RPMI7951 (cell line): ENCODE data around the gene EPHA3. TPM values are rescaled to one million over a fixed set of nuclear protein-coding genes. Genes with fewer than 3 reads are reported as not detected.

Source experiments
- DNase-seq: peaks from one replicate; pipeline ENCODE4 v3.0.0-alpha.2; 2012; ENCODE audit warnings: low read depth
- total RNA-seq: library from RNA; depleted of rRNA; stranded (reverse); fragments of >200 nt; shearing (Covaris generic); gene quantifications from 2 replicates; pipeline ENCODE4 v1.2.3, GENCODE V29; 2014

EPHA3 gene
- total RNA-seq, 1 experiment from 2014 or later = 0.24 TPM

- DNase-seq = no peak
Observed at GRCh38 chr3:89227634-89228033, 120.2 kb downstream of the EPHA3 start.

- no peak for DNase-seq
Observed at GRCh38 chr3:89232155-89232554, 124.7 kb downstream of the EPHA3 start.

- no peak for DNase-seq
Observed at GRCh38 chr3:89234620-89235019, 127.2 kb downstream of the EPHA3 start.

DNA sequence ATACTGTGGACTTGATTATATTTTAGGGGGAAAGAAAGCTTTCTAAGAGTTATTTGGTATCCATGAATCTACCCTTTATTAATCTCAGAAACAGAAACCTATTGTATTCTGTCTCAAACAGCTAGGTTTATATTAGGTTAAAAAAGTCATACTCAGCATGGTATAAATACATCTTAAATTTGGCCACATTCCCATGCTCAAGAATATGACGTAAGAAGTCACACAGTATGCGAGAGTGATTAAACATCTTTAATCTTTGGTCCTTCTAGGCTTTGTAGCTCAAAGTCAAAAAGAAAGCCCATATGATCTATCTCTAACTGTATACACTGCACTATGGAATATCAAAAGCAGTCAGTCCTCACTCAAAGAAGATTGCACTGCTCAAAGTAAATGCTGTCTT, 131.4 kb downstream of the EPHA3 start:
- DNase-seq = no peak

- no peak for DNase-seq
Observed at GRCh38 chr3:89239774-89240173, 132.4 kb downstream of the EPHA3 start.

DNA sequence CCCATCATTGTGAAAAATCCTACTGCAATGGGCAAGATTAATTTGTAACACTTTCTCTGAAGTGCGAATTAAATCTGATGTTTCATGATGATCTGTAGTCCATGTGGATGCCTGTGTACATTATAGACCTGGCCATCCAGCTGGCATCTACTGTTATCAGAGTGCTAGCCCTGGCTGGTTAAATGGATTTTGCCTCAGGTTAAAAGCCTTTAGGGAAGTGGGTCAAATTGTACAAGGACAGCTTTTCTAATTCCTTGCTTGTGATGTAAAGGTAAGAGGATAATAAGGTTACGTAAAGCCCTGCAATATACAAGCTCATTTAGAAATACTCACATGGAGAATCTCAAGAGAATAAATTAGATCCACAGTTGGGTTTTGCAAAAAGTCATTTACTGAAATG, 138.2 kb downstream of the EPHA3 start:
- no peak for DNase-seq

DNA sequence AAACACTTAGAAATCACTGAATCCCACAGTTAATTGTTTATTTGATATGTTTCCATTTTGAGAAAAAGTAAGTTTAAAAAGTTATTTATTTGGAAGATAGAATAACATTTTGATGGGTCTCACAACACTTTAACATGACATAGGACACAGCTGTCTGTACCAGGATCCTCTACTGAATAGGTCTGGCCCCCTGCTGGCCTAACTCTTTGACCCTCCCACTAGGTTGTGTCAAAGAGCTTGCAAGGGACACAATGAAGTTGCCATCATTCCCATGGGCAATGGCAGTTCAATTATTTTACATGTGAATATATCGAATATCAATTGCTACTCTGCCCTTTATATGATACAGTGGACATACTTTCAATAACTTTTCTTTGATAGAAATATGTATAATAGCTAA, 138.9 kb downstream of the EPHA3 start:
- no peak for DNase-seq

- no peak for DNase-seq
Observed at GRCh38 chr3:89250742-89251141, 143.3 kb downstream of the EPHA3 start.

GRCh38 chr3:89252016-89252415, 144.6 kb downstream of the EPHA3 start:
- no peak for DNase-seq

DNA sequence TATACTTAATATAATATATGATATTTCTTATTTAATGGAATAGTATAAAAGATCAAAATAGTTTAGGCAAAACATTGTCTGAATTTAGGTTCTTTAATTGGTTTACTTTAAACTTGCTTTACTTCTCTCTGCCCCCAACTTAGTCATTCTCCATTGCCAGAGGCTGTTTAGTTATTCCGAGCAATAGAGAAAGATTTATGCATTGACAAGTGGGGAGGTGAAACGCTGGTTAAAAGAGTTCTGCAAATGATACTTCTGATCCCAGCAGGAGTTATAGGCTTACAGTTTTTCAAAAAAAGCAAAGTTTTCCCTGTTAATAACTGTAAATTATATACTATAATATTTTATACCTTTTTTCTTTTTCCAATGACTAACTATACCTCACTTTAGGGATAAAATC, 145.4 kb downstream of the EPHA3 start:
- no peak for DNase-seq

DNA sequence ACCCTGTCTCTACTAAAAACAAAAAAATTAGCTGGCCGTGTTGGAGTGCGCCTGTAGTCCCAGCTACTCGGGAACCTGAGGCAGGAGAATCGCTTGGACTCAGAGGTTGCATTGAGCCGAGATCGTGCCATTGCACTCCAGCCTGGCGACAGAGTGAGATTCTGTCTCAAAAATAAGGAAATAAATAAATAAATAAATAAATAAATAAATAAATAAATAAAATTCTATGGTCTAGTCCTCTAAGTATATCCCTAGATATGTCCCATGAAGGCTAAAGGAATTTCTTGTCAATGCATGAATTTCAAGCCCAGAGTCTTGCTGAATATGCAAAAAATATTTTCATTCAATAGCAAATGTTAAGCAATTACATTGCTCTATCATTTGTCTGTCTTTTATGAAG, 149.0 kb downstream of the EPHA3 start:
- DNase-seq = no peak

GRCh38 chr3:89256882-89257281, 149.5 kb downstream of the EPHA3 start:
- DNase-seq = no peak

DNA sequence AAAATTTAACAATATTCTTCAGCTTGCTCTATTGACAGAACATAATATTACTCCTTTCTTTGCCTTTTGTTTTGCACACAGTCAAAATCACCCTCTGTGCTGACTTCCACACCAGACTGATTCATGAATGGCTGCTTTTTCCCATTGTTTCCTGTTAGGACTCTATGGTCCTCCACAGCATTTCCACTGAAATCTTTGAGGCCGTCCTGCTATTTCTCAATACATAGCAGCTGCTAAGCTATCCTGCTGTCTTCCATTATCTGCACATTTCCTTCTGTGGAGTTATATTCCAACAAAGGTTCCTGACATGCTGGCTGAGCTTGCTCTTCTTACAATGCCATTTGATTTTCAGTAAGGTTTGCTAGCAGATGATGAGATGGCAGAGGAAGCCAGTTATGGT, 153.3 kb downstream of the EPHA3 start:
- DNase-seq = no peak

DNA sequence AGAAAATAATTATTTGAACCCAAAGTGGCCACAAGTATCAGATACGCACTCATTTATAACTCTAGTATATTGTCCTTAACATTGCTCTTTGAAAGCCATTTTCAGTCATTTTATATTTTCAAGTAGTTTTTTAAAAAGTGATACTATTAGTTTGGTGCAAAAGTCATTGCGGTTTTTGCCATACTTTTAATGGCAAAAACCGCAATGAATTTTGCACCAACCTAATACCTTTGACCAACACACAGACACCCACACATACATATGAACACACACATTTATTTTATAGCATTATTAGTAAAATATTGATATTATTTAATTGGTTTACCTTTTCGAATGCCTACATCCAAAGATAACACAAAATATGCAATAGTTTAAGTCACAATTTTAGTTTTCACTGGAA, 154.3 kb downstream of the EPHA3 start:
- no peak for DNase-seq

GRCh38 chr3:89262309-89262929, 155.0 kb downstream of the EPHA3 start:
- no peak for DNase-seq

DNA sequence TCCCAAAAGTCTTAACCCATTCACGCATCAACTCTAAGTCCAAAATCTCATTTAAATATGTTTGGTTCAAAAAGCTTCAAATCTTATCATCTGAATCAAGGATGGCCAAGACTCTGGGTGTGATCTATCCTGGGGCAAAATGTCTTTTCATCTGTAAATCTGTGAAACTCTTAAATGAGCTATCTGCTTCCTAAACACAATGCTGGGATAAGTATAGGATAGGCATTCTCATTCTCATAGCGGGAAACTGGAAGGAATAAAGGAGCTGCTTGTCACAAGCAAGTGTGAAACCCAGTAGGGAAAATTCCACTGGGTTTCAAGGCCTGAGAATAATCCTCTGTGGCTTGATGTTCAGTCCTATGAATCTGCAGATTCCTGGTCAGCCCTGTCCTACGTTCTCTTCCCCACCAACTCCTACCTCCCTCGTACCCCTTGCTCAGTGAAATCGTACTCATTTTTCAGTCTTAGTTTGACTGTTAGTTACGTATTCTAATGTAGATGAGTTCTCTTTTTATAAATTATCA, 156.7 kb downstream of the EPHA3 start:
- DNase-seq = no peak

DNA sequence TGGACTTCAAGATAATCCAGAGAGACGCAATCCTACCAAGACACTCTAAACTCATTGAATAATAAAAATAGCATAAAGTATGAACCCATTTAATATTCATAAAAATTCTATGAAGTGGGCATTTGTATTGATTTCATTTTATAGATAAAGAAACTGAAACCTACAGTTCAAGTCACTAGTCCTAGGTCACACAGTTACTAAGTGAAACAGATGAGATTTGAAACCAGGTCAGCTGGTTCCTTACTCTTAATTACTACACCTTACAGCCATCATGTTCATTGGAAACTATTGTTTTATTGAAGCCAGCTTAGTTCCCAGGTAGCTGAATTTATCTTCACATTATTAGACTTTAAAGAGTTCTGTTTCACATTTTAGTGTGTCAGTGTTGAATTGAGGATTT, 158.7 kb downstream of the EPHA3 start:
- no peak for DNase-seq

DNA sequence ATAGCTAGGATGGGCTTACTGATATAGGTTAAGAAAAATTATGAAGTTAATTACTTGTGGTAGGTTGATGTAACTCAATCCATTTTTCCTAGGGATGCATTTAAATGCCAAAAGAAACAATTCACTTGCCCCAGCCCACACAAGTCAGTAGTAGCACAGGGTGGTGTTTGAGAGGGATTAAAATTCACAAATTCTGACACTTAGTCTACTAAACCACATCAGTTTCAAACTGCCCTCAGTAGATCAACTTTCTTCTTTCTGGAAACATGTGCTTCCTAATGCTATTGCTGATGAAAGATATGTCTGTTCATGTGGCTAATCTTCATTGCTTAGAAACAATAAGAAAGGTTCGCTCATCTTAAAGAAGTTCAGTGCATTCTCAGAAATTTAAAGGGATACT, 160.6 kb downstream of the EPHA3 start:
- DNase-seq = no peak

DNA sequence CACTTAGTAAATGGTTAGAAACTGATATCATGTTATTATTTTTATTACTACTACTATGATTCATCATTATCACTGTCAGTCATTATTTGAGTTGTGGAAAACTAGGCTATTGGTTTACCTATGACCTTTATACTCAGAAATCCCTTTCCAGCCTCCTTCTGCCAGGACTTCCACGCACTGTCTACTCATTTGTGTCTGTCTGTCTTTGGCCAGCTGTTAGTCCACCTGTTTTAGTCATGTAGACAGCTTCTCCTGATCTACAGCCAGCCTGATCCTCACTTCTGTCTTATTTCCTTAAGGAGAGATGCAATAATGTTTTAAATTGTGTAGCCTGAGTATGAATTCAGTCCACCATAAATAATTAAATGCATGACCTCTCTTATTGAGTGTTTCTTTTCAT, 162.8 kb downstream of the EPHA3 start:
- no peak for DNase-seq

DNA sequence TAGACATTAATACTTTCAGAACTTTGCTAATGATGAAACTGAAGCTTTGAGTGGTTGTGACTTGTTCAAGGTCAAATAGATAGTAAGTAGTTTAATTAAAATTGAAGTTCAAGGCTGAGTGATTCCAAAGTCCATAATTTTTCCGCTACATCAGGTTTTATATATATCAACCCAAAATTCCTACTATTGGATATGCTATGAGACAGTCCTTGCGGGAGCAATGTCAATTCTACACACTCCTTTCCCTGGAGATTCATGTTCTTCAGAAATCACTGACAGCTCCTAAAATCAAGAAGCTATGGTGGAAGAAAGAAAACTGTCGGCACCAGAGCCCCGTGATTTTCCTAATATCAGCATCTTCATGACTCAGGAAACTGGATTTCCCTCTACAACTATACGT, 167.6 kb downstream of the EPHA3 start:
- no peak for DNase-seq

DNA sequence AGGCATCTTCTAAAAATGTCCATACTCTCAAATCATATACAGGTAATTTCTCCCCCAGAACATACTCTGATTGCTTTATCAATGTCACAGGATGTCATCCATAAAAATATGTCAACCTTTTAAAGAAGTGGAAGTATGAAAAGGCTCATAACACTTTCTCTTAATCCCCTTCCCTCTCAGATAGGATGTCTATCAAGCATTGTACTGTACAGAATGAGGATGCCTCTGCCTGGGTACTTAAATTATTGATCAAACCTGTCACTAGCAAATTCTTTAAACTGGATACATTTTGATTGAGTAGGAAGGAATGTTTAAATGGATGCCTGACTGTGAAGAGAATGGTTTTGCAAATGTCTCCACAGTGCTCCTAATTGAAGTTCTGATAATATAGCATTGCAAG, 168.7 kb downstream of the EPHA3 start:
- DNase-seq = no peak

- DNase-seq = no peak
Observed at GRCh38 chr3:89278302-89279025, 171.0 kb downstream of the EPHA3 start.

DNA sequence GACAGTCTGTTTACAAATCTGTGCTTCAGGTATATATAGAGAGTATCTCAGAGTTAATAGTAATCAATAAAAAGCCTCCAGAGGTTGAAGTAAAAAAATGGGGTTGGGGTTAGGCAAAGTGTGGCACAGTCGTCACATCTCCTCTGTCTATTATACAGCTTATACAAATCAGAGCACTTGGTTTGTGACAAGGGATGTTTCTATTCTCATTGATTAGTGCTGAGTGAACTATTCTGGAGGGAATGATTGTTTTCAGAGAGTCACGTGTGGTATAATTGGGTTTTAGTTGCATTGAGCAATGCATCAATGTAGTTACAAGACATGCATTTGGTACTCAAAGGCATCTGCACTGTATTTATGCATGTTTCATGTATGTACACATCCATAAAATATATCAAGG, 172.9 kb downstream of the EPHA3 start:
- DNase-seq = no peak
